Nephron (organoid): ENCODE measurements around the gene ZFP91.
"Not testable (repeated sequence)": the region's sequence is repeated elsewhere in the genome, so short reads cannot be mapped to it uniquely, and the experiment has no call there.

Experiments used
- H3K27ac Mint-ChIP-seq, 3 experiments: 2 replicates each; pipeline ENCODE4 v1.8.0; 2020; ENCODE audit warnings: mixed read lengths in 3 of 3, mild to moderate bottlenecking in 2 of 3, moderate library complexity in 1 of 3
- H3K27me3 Mint-ChIP-seq: 2 replicates; pipeline ENCODE4 v1.8.0; 2021; ENCODE audit warnings: low read depth, mild to moderate bottlenecking, moderate library complexity, mixed read lengths
- H3K36me3 Mint-ChIP-seq: 2 replicates; pipeline ENCODE4 v1.8.0; 2020; ENCODE audit warnings: low read depth, mixed read lengths
- H3K4me1 Mint-ChIP-seq: 2 replicates; pipeline ENCODE4 v1.8.0; 2020; ENCODE audit warnings: mixed read lengths
- H3K4me3 Mint-ChIP-seq, 3 experiments: 2 replicates each; pipeline ENCODE4 v1.8.0; 2020; ENCODE audit warnings: mild to moderate bottlenecking in 3 of 3, mixed read lengths in 3 of 3, moderate library complexity in 2 of 3
- H3K9me3 Mint-ChIP-seq: 2 replicates; pipeline ENCODE4 v1.8.0; 2020; ENCODE audit warnings: mixed read lengths
- TF ChIP-seq, protein P1 (sequence below), 3 experiments: fragments of 200-600 bp; sonication (generic); IDR thresholded peaks; one replicate each; pipeline ENCODE4 v1.5.0; 2021; ENCODE audit warnings: antibody characterized with exemption in 3 of 3; ENCODE audit not compliant: unreplicated experiment in 3 of 3

The ZFP91 gene

DNA sequence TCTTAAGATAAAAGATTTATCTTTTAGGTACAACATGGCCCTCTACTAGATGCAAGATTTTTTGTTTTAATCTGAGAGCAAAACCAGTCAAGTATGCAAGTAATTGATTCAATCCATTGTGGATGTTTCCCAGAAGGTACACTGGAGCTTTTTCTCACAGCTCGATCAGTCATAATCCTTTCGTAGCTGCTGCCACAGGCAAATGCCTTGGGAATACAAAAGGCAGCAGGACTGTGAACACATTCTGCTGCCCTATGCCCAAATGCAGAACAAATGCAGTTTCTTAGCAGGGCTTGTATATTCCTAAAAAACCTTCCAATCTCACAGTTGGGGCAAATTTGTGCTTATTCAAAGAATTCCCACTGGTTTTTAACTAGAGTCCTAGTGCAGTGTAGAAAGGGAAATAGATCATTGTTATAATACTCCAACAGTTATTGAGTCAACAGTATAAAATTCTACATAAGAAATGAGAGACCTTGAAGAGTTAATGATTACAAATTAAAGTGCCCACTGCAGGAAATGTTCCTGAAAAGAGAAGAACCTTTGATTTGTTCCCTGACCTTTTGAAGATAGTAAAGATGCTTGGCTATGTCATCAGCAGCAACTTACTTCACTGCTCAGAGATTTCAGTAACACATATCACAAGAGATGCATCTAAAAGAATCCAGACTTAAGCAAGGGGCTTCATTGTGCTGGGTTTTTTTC is 17.3 kb upstream of the ZFP91 start:
- peaks cover 6% of the 10 kb centered on the region for H3K36me3 Mint-ChIP-seq
- no peaks in the 10 kb centered on the region for H3K9me3 Mint-ChIP-seq
- no peak overlapping the region for H3K4me3 Mint-ChIP-seq
- peaks cover 5% of the 10 kb centered on the region for H3K4me1 Mint-ChIP-seq
- H3K27me3 Mint-ChIP-seq = no peaks in the 10 kb centered on the region
- TF ChIP-seq, protein P1, sequence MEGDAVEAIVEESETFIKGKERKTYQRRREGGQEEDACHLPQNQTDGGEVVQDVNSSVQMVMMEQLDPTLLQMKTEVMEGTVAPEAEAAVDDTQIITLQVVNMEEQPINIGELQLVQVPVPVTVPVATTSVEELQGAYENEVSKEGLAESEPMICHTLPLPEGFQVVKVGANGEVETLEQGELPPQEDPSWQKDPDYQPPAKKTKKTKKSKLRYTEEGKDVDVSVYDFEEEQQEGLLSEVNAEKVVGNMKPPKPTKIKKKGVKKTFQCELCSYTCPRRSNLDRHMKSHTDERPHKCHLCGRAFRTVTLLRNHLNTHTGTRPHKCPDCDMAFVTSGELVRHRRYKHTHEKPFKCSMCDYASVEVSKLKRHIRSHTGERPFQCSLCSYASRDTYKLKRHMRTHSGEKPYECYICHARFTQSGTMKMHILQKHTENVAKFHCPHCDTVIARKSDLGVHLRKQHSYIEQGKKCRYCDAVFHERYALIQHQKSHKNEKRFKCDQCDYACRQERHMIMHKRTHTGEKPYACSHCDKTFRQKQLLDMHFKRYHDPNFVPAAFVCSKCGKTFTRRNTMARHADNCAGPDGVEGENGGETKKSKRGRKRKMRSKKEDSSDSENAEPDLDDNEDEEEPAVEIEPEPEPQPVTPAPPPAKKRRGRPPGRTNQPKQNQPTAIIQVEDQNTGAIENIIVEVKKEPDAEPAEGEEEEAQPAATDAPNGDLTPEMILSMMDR (IDR thresholded peaks at IDR 0.05; ENCODE audit: unreplicated experiment in 3 of 3) = no peak
- peak overlapping the region; percentile 40 to 63 (median 58) for H3K27ac Mint-ChIP-seq

DNA sequence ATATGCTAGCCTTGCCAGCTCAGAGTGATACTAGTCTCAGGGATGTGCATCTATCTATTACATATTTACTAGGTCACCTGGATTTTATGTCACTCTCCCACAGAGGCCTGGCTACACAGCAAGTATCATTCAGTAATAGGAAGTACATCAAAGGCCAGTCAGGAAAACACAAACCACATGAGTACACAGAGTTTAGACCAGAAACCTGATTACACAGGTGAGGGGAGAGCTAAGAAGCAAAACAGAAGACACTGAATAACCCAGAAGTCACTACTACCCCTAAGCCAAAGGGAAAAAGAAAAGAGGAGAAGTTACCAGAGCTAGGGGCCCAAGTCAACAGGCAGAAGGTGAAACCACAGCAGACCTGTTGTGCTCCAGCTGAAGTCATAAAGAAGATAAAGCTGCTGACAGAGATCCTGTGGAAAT is 16.5 kb upstream of the ZFP91 start:
- Mint-ChIP-seq H3K4me1 (peaks cover 5% of the 10 kb centered on the region), H3K9me3 (no peaks in the 10 kb centered on the region), H3K27ac (peak overlapping the region; percentile 4 to 68 (median 54)), H3K36me3 (peaks cover 6% of the 10 kb centered on the region), H3K27me3 (no peaks in the 10 kb centered on the region), H3K4me3 (no peak overlapping the region)
- TF ChIP-seq, protein P1 (IDR thresholded peaks at IDR 0.05; ENCODE audit: unreplicated experiment in 3 of 3) = no peak

DNA sequence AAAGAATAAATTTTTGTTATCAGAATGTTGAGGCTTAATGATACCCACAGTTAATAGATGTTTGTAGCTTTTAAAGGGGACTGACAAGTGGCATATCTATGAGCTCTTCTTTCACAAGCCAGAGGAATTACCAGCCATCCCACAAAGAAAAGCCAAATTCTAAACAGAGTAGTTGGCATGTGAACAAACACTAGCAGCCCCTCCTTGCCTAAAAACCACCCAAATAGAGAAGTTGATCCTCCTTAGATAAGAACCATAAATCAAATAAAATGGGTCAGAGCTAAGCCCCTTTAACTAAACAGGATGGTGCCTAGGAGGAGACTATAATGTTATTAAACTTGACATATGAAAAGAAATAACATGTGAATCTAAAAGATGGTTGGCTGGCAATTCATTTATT is 14.6 kb upstream of the ZFP91 start:
- TF ChIP-seq, protein P1 (IDR thresholded peaks at IDR 0.05; ENCODE audit: unreplicated experiment in 3 of 3) = no peak
- Mint-ChIP-seq H3K9me3 (no peaks in the 10 kb centered on the region), H3K36me3 (peaks cover 13% of the 10 kb centered on the region), H3K4me3 (no peak overlapping the region), H3K4me1 (peaks cover 5% of the 10 kb centered on the region), H3K27ac (no peak overlapping the region), H3K27me3 (no peaks in the 10 kb centered on the region)

DNA sequence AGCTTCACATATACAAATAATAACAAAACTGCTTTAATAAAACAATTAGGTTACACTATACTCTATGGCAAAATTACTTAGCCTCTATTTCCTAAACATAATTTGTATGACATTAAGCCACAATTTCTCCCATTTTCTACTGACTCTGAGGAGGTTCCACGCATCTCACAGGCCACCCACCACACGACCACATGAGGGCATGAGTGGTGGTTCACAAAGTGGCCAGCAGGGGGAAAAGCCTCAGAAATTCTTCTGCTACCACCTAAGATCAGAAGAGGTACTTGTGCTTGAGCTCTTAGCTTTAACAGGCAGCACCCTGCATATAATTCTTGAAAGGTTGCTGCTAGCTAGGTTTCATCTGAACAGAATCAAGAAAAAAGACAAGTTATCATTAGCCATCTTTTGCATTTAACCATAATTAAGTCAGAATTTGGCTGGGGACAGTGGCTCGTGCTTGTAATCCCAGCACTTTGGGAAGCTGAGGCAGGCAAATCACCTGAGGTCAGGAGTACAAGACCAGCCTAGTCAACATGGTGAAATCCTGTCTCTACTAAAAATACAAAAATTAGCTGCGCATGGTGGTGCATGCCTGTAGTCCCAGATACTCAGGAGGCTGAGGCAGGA is 10.9 kb upstream of the ZFP91 start:
- H3K9me3 Mint-ChIP-seq = no peaks in the 10 kb centered on the region
- H3K4me3 Mint-ChIP-seq = no peak overlapping the region
- H3K27me3 Mint-ChIP-seq = no peaks in the 10 kb centered on the region
- peaks cover 19% of the 10 kb centered on the region for H3K36me3 Mint-ChIP-seq
- TF ChIP-seq, protein P1 (IDR thresholded peaks at IDR 0.05; ENCODE audit: unreplicated experiment in 3 of 3) = peak; percentile 59 to 72 (median 71)
- no peak overlapping the region for H3K27ac Mint-ChIP-seq
- H3K4me1 Mint-ChIP-seq = no peaks in the 10 kb centered on the region

DNA sequence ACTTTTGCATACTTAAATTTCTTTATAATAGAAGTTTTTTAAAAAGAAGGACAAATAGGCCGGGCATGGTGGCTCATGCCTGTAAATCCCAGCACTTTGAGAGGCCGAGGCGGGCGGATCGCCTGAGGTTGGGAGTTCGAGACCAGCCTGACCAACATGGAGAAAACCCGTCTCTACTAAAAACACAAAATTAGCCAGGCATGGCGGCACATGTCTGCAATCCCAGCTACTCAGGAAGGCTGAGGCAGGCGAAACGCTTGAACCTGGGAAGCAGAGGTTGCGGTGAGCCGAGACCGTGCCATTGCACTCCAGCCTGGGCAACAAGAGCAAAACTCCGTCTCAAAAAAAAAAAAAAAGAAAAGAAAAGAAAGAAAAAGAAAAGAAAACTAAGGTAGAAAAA is 6.0 kb upstream of the ZFP91 start:
- H3K27me3 Mint-ChIP-seq, H3K9me3 Mint-ChIP-seq, H3K4me3 Mint-ChIP-seq, H3K27ac Mint-ChIP-seq: not testable (repeated sequence)
- H3K36me3 Mint-ChIP-seq = peaks cover 14% of the 10 kb centered on the region
- peaks cover 24% of the 10 kb centered on the region for H3K4me1 Mint-ChIP-seq

DNA sequence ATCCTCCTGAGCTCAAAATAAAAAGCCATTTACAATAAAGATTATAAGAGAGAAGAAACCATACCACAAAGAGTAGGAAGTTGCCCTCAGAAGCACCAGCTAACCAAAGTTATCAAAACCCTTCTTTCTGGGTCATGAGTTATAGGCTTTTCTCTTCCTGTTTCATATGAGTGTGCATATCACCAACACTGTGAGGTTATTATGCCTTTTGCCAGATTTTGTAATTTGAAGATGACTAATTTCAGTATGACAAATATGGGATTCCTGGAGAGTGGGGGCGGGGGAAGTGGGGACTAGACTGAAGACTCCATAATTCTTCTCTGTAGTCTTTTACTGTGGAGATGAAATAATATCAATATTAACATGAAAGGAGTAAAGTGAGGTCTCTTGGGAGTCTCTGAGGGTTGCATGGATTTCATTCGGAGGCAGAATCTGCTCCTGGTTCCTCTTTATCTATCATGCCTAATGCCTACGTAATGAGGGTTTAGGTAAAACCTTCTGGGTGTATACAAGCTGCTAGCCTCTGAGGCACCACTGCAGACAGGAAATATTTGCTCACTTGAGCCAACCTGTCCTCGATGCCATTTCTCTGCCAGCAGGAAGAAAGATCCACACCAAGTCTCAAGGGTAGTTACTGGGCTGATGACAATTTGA is 5.3 kb upstream of the ZFP91 start:
- Mint-ChIP-seq H3K36me3 (peaks cover 12% of the 10 kb centered on the region), H3K9me3 (no peaks in the 10 kb centered on the region), H3K4me3 (no peak overlapping the region), H3K4me1 (peaks cover 24% of the 10 kb centered on the region), H3K27ac (peak overlapping the region in 2 of 3 experiments; percentile 30 to 39), H3K27me3 (no peaks in the 10 kb centered on the region)
- TF ChIP-seq, protein P1 (IDR thresholded peaks at IDR 0.05; ENCODE audit: unreplicated experiment in 3 of 3) = no peak
